ELF-1 (cell line): ENCODE results near the gene VPS8.

Experiments used
- DNase-seq: peaks from one replicate; pipeline ENCODE4 v3.0.0-alpha.2; 2016; ENCODE audit warnings: low read depth, low spot score

Gene VPS8

GRCh38 chr3:184857099-184857498 lies 45.1 kb downstream of the VPS8 start:
- no peak for DNase-seq

DNA sequence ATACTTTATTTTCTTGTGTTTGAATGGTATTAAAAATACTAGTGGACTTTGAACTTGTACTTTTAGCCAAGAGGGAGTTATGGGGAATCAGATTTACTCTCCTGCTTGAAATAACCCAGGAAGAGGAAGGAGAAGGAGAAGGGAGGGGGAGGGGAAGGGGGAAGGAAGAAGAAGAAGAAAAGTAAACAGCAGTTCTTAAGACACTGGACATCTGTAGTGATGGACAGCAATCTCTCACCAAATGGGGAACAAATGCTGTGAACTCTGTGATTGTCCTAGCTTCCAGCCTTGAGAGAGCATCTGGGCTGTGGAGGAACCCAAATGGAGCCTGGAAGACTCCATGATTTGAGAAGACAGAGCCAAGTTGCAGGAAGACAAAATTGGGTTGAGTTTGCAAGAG lies 52.0 kb downstream of the VPS8 start:
- no peak for DNase-seq

DNA sequence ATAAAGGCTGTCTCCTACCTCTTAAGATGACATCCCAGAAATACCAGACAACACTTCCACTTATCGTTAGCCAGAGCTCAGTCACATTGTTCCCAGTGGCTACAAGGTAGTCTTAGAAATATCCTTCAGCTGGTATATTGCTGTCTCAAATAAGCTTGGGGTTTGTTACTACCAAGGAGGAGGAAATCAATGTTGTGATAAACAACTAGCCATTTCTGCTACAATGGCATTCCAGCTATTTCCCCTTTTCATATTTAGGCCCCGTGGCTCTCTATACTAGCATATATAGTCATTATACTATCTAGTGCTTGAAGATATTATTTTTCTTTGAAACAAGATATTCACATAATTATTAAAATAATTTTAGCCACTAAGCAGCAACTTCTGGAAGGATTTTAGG lies 56.5 kb downstream of the VPS8 start:
- DNase-seq, result no peak

DNA sequence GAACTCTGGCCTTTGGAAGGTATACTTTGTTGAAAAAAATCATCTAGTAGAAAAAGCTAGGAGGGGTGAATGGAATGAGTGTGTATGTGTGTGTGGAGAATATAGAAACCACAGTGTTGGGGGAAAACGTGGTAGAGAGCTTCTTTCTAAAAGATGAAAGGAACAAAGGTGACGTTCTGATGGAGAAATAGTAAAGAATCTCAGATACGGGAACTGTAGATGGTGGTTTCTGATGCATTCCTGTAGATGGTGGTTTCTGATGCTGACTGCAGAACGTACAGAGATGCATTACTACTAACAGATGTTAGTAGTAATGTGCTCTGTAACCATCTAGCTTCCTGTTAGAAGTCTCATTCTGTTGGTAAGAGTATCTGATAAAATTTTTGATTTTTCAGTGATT lies 60.2 kb downstream of the VPS8 start:
- DNase-seq, result no peak

- DNase-seq, result no peak
These were observed 61.2 kb downstream of the VPS8 start for GRCh38 chr3:184873141-184873540.

DNA sequence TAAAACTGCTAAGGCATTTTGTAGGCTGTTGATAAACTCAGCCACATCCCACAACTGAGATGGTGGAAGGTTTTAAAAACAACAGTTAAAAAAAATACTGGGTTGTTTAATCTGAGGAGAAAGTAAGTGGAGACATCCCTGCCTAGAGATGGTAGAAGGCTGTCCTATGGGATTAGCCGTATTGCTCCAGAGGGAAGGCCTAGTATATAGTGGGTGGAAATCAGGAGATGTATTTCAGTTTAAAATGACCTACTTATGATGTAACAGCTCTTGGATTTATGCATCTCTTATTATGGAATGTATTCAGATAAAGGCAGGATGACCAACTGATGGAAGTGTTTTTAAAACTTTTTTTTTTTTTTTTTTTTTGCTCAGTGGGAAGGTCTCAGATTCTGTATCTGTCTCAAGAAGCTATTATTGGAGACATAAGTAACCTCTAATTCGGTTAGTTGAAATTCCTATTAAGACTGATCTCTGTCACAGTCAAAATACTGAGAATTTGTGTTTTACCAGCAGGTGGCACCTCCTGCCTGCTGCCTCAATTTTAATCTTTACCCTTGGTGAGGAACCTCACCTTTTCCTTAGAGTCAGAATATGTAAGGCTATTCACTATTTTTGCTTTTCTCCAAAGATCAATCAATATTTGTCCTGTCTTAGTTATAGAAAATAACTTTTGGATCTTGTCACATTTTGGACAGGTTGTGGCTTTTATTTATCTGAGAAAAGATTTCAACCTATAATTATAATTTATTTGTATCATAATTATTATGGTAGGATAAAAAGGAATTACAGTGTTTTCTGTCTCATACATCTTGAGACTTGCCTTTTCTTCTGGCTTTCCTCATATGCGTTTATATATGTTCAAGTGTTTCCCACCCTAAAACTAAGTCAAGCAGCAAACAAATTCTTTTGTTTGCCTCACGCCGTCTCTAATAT lies 63.0 kb downstream of the VPS8 start:
- DNase-seq, result peak; percentile 47

GRCh38 chr3:184880276-184881019 lies 68.5 kb downstream of the VPS8 start:
- DNase-seq, result no peak

GRCh38 chr3:184884359-184885017 lies 72.5 kb downstream of the VPS8 start:
- DNase-seq, result no peak

DNA sequence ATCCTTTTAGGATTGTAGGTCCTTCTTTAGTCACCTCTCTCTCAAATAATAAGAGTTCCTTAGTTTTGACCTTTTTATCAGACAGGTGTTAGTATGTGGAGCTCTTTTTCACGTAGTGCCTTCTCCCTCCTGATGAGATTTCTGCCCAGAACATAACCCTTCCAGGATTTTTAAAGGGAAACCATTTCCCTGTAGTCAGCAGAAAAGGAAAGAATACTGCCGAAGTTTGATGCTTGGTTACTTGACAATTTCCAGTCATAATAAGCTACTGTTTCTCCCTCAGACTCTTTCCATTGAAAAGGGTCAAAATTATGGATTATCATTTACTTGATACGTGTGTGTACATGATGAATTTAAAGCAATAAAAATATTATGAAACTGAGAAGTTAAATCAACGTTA lies 73.1 kb downstream of the VPS8 start:
- no peak for DNase-seq

DNA sequence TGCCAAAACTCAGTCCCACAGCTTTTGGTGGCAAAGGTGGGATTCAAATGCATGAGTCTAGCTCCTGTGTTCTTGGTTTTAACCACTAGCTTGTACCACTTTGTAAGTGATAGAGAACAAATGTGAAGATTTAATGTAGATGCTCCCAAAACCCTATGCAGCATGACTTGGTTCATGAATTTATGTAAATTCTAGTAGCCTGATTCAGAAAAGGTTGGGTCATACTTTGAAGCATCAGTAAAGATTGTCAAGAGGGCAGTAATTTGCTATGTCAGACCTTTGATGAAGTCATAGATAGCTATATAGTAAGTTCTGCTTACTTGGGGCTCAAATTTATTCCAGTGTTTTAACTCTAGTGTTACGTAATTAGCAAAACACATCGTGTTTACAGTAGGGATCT lies 75.6 kb downstream of the VPS8 start:
- DNase-seq, result no peak

- peak; percentile 17 for DNase-seq
These were observed 77.4 kb downstream of the VPS8 start for GRCh38 chr3:184889312-184889904.

- no peak for DNase-seq
These were observed 82.1 kb downstream of the VPS8 start for GRCh38 chr3:184894051-184894450.

GRCh38 chr3:184895350-184895749 lies 83.4 kb downstream of the VPS8 start:
- DNase-seq, result no peak

DNA sequence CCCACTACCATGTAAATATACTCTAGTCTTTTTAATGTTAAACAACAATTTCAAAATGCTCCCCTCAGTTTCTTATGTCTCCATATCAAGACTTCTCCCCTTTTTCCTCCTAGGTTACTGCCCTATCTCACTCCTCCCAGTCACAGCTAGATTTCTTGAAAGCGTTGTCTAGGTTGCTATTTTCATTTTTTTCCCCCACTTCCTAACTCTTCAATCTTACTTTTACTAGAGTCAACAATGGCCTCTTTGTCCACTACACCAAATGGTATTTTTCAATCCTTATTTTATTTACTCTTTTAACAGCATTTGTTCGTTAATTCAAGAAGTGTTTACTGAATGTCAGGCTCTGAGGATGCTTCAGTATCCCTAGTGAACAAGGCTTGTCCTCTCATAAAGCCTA lies 84.4 kb downstream of the VPS8 start:
- no peak for DNase-seq

GRCh38 chr3:184899953-184900595 lies 88.1 kb downstream of the VPS8 start:
- DNase-seq, result peak; percentile 11

GRCh38 chr3:184907031-184907430 lies 95.1 kb downstream of the VPS8 start:
- DNase-seq, result peak; percentile 54

GRCh38 chr3:184907681-184908649 lies 96.0 kb downstream of the VPS8 start:
- DNase-seq, result peak; percentile 61

DNA sequence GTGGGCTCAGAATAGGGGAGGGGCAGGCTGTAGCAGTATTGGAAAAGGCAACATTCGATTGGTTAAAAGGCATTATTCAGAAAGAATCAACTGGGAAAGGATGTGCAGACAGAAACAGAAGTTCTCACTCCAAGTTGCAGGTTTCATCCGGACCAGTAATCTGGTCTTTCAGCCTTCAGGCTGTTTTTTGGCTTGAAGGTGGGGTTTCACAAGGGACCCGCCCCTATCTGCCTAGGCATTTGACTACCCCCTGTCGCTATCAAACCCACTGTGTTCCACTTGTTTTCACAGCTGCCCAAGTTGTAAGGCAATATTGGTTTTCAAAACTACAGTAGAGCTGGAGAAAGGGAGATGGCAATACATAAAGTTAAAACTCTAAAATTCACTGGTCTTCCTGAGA lies 96.9 kb downstream of the VPS8 start:
- DNase-seq, result peak; percentile 80

DNA sequence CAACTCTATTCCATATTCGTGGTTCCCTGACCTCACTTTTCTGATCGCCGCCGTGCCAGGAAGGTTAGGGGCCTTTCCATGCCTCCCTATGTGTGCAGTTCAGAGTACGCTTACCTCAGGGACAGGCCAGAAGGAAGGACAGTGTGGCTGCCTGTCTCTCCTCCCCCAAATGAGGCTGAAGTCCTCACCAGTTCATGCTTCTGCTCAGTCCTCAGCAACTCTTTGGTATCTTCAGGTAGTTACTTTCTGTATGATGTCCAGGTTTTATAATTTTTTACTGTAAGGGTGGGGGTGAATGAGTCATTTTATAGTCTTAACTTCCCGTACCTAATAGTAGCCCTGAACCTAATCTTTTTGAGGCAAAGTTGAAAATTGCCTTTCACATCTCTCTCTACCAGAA lies 98.7 kb downstream of the VPS8 start:
- DNase-seq, result no peak

DNA sequence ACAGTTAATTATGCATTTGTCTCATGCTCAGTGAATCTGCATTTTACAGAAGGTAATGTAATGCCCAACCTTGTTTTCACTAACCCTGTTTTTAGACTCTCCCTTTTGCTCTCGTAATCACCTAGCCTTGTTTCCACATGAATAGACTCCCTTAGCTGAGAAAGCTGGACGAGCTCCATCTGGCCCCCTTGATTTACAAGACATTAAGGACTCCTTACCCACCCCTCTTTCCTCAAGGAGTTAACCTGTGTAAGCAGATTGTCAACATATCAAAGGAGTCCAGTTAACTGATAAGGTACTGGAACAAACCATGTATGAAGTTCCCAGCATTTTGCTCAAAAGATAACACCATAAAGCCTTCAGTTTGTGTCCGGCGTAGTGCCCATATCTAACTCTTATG lies 99.6 kb downstream of the VPS8 start:
- DNase-seq, result peak; percentile 58
